CD4-positive, alpha-beta T cell treated with Interleukin-17A for 1 hour (primary cell): ENCODE results near the gene ROBO2.

ENCODE experiments used
- DNase-seq: peaks from one replicate; pipeline ENCODE4 v3.0.0-alpha.2; 2020

Gene ROBO2

GRCh38 chr3:77271306-77271705 is 231.4 kb downstream of the ROBO2 start:
- no peak for DNase-seq

- DNase-seq = no peak
Measured at GRCh38 chr3:77271711-77272110, 231.8 kb downstream of the ROBO2 start.

- no peak for DNase-seq
Measured at GRCh38 chr3:77279276-77279675, 239.4 kb downstream of the ROBO2 start.

- no peak for DNase-seq
Measured at GRCh38 chr3:77281721-77282120, 241.8 kb downstream of the ROBO2 start.

- no peak for DNase-seq
Measured at GRCh38 chr3:77283108-77283507, 243.2 kb downstream of the ROBO2 start.

GRCh38 chr3:77288348-77288747 is 248.4 kb downstream of the ROBO2 start:
- DNase-seq = no peak

GRCh38 chr3:77296527-77296926 is 256.6 kb downstream of the ROBO2 start:
- DNase-seq = no peak

GRCh38 chr3:77298417-77298816 is 258.5 kb downstream of the ROBO2 start:
- no peak for DNase-seq

GRCh38 chr3:77303955-77304699 is 264.2 kb downstream of the ROBO2 start:
- DNase-seq = no peak

- no peak for DNase-seq
Measured at GRCh38 chr3:77304700-77305021, 264.8 kb downstream of the ROBO2 start.

- DNase-seq = no peak
Measured at GRCh38 chr3:77309460-77309859, 269.6 kb downstream of the ROBO2 start.

- DNase-seq = no peak
Measured at GRCh38 chr3:77313843-77314242, 273.9 kb downstream of the ROBO2 start.

GRCh38 chr3:77319711-77320110 is 279.8 kb downstream of the ROBO2 start:
- no peak for DNase-seq

GRCh38 chr3:77320514-77320913 is 280.6 kb downstream of the ROBO2 start:
- no peak for DNase-seq

GRCh38 chr3:77321646-77322045 is 281.7 kb downstream of the ROBO2 start:
- DNase-seq = no peak

- no peak for DNase-seq
Measured at GRCh38 chr3:77323626-77324025, 283.7 kb downstream of the ROBO2 start.

- DNase-seq = no peak
Measured at GRCh38 chr3:77324105-77324504, 284.2 kb downstream of the ROBO2 start.

- DNase-seq = no peak
Measured at GRCh38 chr3:77325280-77325679, 285.4 kb downstream of the ROBO2 start.

- no peak for DNase-seq
Measured at GRCh38 chr3:77325702-77326101, 285.8 kb downstream of the ROBO2 start.

GRCh38 chr3:77326586-77326985 is 286.7 kb downstream of the ROBO2 start:
- DNase-seq = no peak

GRCh38 chr3:77328690-77329089 is 288.8 kb downstream of the ROBO2 start:
- DNase-seq = no peak

GRCh38 chr3:77329116-77329515 is 289.2 kb downstream of the ROBO2 start:
- no peak for DNase-seq

GRCh38 chr3:77338195-77338594 is 298.3 kb downstream of the ROBO2 start:
- no peak for DNase-seq

- DNase-seq = no peak
Measured at GRCh38 chr3:77342027-77342426, 302.1 kb downstream of the ROBO2 start.

- no peak for DNase-seq
Measured at GRCh38 chr3:77342688-77343087, 302.8 kb downstream of the ROBO2 start.

GRCh38 chr3:77345009-77345408 is 305.1 kb downstream of the ROBO2 start:
- no peak for DNase-seq
